Measurements from ENCODE around the gene MBTPS2.

The MBTPS2 gene

DNA sequence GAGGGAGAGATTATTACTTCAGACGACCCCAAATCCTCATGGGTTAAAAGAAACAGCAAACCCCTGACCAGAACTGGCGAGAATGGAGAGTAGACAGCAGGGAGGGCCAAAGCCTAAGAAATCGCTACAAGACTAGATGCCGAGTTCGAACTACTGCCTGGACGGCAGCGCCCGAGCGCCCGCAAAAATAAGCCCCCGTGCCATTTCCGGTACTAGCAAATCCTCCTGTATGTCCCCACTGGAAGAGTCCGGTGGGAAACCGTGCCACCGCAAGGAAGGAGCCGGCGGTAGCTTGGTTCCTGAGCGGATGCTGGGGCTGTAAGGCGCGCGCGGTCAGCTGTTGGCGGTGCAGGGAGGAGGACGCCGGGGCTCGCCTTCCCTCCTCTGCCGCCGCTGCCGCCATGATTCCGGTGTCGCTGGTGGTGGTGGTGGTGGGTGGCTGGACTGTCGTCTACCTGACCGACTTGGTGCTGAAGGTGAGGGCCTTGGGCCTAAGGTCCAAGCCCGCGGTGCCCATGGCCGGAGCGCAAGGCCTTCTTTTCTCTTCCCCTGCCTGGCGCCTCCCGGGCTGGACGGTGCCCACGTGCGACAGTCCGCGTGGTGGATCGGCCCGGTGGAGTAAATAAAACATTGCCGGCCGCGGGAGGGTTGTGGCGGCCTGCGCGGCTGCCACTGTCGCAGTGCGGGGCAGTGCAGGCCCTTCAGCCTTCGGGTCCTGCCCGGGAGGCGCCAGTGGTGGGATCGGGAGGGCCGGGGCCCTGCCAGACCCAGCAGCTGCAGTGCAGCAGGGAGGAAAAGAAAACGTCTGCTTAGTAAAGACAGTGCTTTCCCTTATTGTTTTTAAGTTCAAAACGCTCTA is at the start of gene MBTPS2:
Gene MBTPS2, plus strand, starts transcription at position 284 of the 859 bp plus-strand sequence. Its CDS starts 118 bp downstream, at position 402.
- no peak for TF ChIP-seq CTCF (conservative IDR thresholded peaks at IDR 0.05; ENCODE audit: low read depth, low read length)
- peak within 1 kb of the TSS; percentile 64 for H3K4me2 ChIP-seq
- peak within 1 kb of the TSS; percentile 86 for H3K9ac ChIP-seq
- H3K27me3 ChIP-seq (ENCODE audit: insufficient read depth, low read depth) = no peaks in the 10 kb centered on the region
- peak within 1 kb of the TSS; percentile 72 for H3K27ac ChIP-seq
- peaks cover 27% of the 10 kb centered on the region for H3K4me1 ChIP-seq (ENCODE audit: low read depth, poor library complexity, severe bottlenecking)
- H3K4me3 ChIP-seq (IDR thresholded peaks at IDR 0.05; ENCODE audit: insufficient read depth, low read depth, low read length) = no peak within 1 kb of the TSS
- H4K20me1 ChIP-seq (ENCODE audit: insufficient read depth) = no peaks in the 10 kb centered on the region
- peaks cover 11% of the 10 kb centered on the region; the same call in 1 of the 2 replicates for H3K79me2 ChIP-seq (ENCODE audit: insufficient read depth, low read depth)
- no peaks in the 10 kb centered on the region for H3K36me3 ChIP-seq (ENCODE audit: insufficient read depth)
- peak within 1 kb of the TSS; percentile 51 for H2AFZ ChIP-seq (ENCODE audit: low read depth)

DNA sequence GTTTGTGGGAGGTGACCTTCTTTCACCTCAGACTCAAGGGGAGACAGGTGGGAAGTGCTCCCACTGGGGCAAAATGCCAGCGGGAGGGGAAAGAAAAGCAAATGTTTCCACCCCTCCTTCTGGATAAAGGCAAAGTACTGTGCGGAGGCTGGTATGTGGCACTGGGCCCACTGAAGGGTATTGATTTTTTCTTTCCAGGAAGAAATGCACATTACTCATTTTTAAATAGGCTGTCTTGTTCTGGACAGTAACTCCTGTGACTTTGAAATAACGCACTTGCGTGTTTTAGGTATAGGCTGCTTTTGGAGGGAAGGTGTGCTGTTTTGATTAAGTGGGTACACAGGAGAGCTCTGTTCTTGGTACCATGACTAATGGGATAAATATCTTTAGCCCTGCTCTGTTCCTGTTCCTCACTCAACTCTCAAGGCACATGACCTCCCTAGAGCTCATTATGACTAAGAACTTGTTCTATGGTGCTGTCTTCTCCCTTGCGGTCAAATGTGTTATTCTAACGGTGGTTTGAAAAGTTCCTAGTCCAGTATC is 40.7 kb upstream of the MBTPS2 start:
- no peak overlapping the region for H2AFZ ChIP-seq (ENCODE audit: low read depth)
- no peaks in the 10 kb centered on the region for H3K79me2 ChIP-seq (ENCODE audit: insufficient read depth, low read depth)
- H3K27ac ChIP-seq = no peak overlapping the region
- no peak overlapping the region for H3K9ac ChIP-seq
- no peaks in the 10 kb centered on the region for H3K36me3 ChIP-seq (ENCODE audit: insufficient read depth)
- no peaks in the 10 kb centered on the region for H4K20me1 ChIP-seq (ENCODE audit: insufficient read depth)
- no peaks in the 10 kb centered on the region for H3K27me3 ChIP-seq (ENCODE audit: insufficient read depth, low read depth)
- TF ChIP-seq CTCF (conservative IDR thresholded peaks at IDR 0.05; ENCODE audit: low read depth, low read length) = no peak
- no peak overlapping the region for H3K4me3 ChIP-seq (IDR thresholded peaks at IDR 0.05; ENCODE audit: insufficient read depth, low read depth, low read length)
- peaks cover 5% of the 10 kb centered on the region for H3K4me1 ChIP-seq (ENCODE audit: low read depth, poor library complexity, severe bottlenecking)
- no peak overlapping the region for H3K4me2 ChIP-seq

DNA sequence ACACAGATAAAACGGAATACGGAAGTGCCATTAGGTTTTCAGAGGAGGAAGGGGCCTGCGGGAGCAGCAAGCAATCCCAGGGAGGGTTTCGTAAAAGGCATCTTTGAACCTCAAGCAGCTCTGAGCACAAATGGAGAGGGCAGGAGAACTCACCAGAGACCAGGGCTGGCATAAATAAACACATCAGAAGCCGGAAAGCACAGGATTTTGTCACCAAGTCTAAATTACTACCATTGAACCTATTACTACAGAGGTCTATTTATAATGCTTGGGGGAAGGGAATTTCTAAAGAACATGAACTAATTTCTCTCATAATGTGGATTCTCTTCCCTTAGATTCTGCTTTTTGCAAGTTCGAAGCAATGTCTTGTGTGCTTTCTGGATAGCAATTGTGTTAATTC is 39.6 kb upstream of the MBTPS2 start:
- H3K4me2 ChIP-seq = no peak overlapping the region
- no peaks in the 10 kb centered on the region for H3K27me3 ChIP-seq (ENCODE audit: insufficient read depth, low read depth)
- H3K9ac ChIP-seq = no peak overlapping the region
- peaks cover 5% of the 10 kb centered on the region for H3K4me1 ChIP-seq (ENCODE audit: low read depth, poor library complexity, severe bottlenecking)
- H4K20me1 ChIP-seq (ENCODE audit: insufficient read depth) = no peaks in the 10 kb centered on the region
- H3K4me3 ChIP-seq (IDR thresholded peaks at IDR 0.05; ENCODE audit: insufficient read depth, low read depth, low read length) = no peak overlapping the region
- H3K27ac ChIP-seq = no peak overlapping the region
- H3K79me2 ChIP-seq (ENCODE audit: insufficient read depth, low read depth) = no peaks in the 10 kb centered on the region
- no peaks in the 10 kb centered on the region for H3K36me3 ChIP-seq (ENCODE audit: insufficient read depth)
- no peak overlapping the region for H2AFZ ChIP-seq (ENCODE audit: low read depth)
- no peak for TF ChIP-seq CTCF (conservative IDR thresholded peaks at IDR 0.05; ENCODE audit: low read depth, low read length)

- no peak overlapping the region for H3K4me3 ChIP-seq (IDR thresholded peaks at IDR 0.05; ENCODE audit: insufficient read depth, low read depth, low read length)
- H4K20me1 ChIP-seq (ENCODE audit: insufficient read depth) = no peaks in the 10 kb centered on the region
- no peaks in the 10 kb centered on the region for H3K79me2 ChIP-seq (ENCODE audit: insufficient read depth, low read depth)
- H3K27me3 ChIP-seq (ENCODE audit: insufficient read depth, low read depth) = no peaks in the 10 kb centered on the region
- no peak for TF ChIP-seq CTCF (conservative IDR thresholded peaks at IDR 0.05; ENCODE audit: low read depth, low read length)
- peaks cover 5% of the 10 kb centered on the region for H3K4me1 ChIP-seq (ENCODE audit: low read depth, poor library complexity, severe bottlenecking)
- H3K9ac ChIP-seq = no peak overlapping the region
- H3K36me3 ChIP-seq (ENCODE audit: insufficient read depth) = no peaks in the 10 kb centered on the region
- H3K4me2 ChIP-seq = no peak overlapping the region
- no peak overlapping the region for H3K27ac ChIP-seq
- H2AFZ ChIP-seq (ENCODE audit: low read depth) = no peak overlapping the region
Measured at GRCh38 chrX:21800344-21800770, 39.1 kb upstream of the MBTPS2 start.

All from KMS-11 (cell line).